Kidney tubule cell (primary cell): ENCODE results near the gene AFF3.
A peak's percentile ranks its signal among the peaks of the same experiment; 100 is the strongest.

Experiments
- DNase-seq: peaks from one replicate; pipeline ENCODE4 v3.0.0-alpha.2; 2018; ENCODE audit warnings: low spot score

The AFF3 gene

DNA sequence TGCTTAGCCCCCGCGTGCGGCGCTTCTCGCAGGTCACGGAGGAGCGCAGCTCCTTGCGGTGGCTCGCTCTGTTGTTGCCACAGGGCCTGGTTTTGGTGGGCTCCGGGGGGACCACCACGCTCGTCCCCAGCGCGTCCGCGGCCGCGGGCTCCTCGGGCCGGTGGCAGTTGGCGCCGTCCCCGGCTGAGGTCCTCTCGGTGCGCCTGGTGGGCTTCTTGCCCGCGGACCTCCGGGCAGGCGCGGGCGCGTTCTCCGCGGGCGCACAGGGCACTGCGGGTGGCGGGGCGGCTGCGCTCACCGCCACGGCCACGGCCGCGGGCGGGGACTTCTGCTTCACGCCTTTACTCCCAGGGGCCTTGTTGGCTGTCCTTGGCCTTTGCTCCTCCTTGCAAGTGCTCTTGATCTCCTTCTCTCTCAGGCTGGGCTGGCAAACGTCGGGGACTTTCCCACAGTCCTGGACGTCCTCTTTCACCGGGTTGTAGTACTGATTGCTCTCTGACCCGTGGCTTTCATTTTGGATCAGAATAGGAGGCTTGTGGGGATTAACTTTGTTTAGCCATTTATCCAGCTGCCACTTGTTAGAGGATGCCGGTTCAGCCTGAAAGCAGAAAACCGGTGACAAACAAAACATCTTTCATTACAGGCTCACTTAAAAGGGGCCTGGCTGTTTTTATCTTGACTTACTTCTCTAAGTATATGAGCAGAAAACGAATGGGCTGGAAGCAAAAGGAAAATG lies 548.5 kb downstream of the AFF3 start:
- DNase-seq: no peak

DNA sequence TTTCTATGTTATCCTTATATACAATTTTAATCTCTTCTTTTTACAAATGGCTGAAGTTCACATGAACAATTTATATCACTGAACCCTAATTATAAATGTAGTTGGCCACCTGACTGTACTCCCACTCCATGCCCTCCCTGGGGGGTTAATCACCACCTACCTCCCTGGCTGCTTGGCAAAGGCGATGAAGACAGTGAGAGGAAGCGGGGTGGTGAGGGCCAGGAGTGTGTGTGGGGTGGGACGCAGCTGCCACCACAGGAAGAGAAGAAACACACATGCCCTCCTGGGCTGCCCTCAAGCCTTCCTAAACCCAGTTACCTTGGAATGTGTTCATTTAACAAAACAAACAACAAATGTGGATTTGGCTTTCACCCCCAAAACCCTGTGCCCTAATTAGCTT lies 565.6 kb downstream of the AFF3 start:
- DNase-seq: no peak

DNA sequence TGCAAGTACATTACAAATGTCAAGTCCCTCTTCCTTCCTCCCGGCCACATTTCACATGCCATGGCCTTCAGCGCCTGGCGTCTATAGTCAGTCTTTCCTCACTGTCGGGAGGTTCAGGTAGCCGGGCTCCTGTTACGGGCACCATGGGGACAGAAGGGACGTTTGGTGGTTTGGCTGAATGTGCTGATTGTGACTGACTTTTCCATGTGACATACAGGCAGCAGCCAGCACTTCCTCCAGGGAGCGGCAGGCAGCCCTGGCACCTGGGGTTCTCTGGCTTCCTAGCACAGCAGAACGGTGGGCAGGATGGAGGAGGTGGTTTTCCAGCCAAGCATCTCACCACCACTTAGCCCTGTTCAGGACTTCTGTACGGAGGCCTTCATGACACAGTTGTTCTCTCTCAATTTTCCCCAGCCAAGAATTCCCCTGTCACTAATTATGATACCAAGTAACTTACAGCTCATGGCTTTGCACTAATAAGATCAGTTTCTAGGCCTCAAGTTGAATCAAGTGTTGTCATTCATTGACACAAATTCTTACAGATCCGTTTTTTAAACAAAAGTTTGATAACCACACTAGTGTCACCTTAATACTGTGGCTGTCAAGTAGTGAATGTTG lies 568.6 kb downstream of the AFF3 start:
- DNase-seq: no peak

- no peak for DNase-seq
Observed at GRCh38 chr2:99572373-99573164, 569.8 kb downstream of the AFF3 start.

GRCh38 chr2:99571954-99572353 lies 570.4 kb downstream of the AFF3 start:
- DNase-seq: no peak

DNA sequence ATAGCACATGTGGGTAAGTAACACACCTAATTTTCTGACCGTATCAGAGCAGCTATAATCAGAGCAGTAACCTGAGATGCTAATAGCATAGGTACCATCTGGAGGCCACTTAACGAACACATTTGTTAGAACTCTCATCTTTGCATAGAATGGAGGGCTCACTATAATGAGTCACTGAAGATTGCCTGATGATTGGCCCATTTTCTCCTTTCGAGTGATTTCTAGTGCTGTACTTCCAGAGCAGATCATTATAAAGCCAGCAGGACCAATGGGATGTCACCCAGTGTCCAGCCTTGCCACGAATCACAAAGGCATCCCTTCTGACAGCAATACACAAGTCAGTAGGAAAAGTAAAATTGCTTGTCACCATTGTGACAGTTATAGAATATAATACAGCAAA lies 570.9 kb downstream of the AFF3 start:
- no peak for DNase-seq

- DNase-seq: no peak
Observed at GRCh38 chr2:99571021-99571420, 571.4 kb downstream of the AFF3 start.

DNA sequence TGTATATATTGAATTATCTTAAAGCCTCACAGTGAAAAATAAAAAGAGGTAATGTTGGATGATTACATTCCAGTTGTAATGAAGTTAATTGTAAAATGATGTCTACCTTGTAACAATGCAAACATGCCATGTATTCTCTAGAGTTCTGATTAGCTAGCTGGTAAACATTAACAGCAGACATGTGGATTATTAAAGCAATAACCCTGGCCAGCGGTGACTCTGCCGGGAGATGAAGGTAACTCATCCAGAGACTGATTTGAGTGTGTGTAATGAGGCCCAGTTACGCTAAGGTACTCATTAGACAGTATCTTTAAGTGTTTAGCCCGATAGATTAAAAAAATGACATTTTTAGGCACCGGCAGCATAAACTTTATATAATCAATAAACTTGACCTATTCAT lies 573.0 kb downstream of the AFF3 start:
- peak; percentile 57 for DNase-seq

- DNase-seq: no peak
Observed at GRCh38 chr2:99565227-99565626, 577.2 kb downstream of the AFF3 start.

DNA sequence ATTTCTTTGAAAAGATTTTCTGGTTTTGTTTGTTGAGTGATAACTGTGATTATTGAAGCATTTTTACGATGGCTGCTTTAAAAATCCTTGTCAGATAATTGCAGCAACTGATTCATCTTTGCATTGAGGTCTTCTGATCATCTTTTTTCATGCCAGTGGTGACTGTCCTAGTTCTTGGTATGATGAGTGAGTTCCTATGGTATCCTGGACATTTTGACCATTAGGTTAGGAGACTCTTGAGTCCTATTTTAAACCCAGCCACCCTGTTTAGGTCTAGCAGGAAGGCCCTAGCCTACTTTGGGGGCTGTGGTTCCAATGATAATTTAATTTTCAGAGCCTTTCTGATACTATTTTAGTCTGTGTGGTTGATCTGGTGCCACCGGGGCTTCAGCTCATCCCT lies 579.9 kb downstream of the AFF3 start:
- no peak for DNase-seq

DNA sequence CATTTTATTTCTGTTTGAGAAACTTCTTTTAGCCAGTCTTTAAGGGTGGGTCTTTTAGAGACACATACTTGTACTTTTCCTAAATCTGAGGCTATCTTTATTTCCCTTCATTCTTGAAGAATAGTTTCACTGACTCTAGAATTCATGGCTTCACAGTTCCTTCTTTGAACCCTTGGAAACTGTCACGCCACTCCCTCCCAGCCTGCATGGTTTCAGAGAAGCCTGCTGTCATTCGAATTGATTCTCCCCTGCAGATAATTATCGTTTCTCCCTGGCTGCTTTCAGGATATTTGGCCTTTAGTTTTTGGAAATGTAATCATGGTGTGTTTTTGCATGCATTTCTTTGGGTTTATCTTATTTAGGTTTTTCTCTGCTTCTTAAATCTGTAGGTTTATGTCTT lies 580.6 kb downstream of the AFF3 start:
- no peak for DNase-seq

GRCh38 chr2:99559075-99559662 lies 583.2 kb downstream of the AFF3 start:
- DNase-seq: peak; percentile 71

- no peak for DNase-seq
Observed at GRCh38 chr2:99555404-99555803, 587.0 kb downstream of the AFF3 start.

DNA sequence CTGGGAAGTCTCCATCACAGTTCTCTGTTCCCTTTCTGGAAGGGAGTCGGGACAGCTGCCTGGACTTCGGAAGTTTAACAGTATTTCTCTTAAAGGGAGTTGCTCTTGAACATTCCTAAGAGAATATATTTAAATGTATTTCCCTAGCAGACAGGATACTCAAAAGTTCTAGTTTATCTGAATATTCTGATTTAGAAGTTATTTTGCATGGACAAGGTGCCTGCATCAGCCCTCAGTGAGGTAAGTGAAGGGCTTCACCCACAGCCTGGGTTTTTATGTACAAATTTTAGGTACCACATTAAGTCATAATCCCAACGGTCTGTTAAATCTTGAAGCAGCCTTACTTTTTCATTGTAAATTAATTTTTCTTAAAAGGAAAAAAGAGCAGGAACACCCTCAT lies 587.5 kb downstream of the AFF3 start:
- DNase-seq: no peak

GRCh38 chr2:99554238-99554637 lies 588.2 kb downstream of the AFF3 start:
- no peak for DNase-seq

GRCh38 chr2:99552529-99552928 lies 589.9 kb downstream of the AFF3 start:
- no peak for DNase-seq

DNA sequence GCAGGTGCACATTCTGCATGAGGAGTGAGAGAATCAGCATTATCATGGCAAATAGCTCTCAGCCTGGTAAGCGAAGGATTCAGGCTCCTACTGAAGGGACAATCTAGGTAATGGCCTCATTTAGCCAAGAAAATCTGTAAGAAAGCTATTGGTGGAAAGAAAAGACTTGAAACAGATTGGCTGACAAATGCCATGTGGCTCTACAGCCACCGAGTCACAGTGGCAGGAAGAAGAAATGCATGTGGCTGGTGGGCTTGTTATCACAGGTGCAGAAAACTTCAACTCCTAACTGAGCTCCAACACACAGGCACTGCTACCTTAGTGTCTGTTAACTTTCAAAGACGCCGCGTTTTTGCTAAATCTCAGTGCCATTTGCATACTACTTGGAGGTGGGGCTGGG lies 592.0 kb downstream of the AFF3 start:
- no peak for DNase-seq

- no peak for DNase-seq
Observed at GRCh38 chr2:99545604-99546003, 596.8 kb downstream of the AFF3 start.

- DNase-seq: peak; percentile 67
Observed at GRCh38 chr2:99545066-99545465, 597.3 kb downstream of the AFF3 start.

GRCh38 chr2:99544608-99545007 lies 597.8 kb downstream of the AFF3 start:
- no peak for DNase-seq

DNA sequence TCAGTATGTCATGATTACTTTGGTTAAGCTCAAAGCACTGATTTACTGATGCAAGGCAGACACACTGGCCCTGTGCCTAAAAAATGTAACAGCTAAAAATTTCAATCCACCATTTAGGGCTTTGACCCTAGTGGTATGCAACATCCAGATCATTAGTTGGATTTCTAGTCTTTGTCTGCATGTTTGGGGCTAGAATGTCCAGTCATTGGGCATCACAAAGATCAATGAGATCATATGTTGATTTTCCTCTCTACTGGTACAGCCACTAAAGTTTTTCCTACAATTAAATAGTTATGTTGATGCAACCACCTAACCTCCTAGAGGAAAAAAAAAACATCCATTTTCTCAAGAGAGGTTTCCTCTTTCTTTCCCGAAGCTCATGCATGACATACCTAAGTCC lies 599.1 kb downstream of the AFF3 start:
- DNase-seq: no peak

GRCh38 chr2:99537910-99538485 lies 604.4 kb downstream of the AFF3 start:
- no peak for DNase-seq
